ENCODE data around the gene PRSS21. TPM values are rescaled to one million over a fixed set of nuclear protein-coding genes. Genes with fewer than 3 reads are reported as not detected.

Gene PRSS21
- not detected for total RNA-seq
- long read RNA-seq, result 0 reads

DNA sequence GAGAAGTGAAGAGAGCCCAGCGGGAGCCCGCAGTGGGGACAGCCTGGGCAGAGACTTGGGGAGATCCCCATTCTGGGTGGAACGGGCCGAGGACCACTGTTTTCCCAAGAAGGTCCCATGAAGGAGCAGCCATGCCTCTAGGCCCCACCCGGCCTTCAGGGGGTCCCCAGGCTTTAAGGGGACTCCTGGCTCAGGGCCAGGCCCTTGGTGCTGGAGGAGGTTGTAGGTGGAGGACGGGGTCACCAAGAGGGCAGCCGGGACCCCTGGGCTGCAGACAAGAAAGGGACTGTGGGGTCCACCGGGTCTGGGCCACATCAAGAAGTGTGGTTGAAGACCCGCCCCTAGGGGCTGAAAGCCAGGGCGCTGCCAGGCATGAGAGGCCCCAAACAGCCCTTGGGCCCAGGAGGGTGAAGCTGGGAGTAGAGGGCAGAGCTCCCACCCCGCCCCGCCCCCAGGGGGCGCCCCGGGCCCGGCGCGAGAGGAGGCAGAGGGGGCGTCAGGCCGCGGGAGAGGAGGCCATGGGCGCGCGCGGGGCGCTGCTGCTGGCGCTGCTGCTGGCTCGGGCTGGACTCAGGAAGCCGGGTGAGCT is at the start of gene PRSS21:
Gene PRSS21, plus strand, starts transcription at position 487 of the 589 bp plus-strand sequence. Its CDS starts 32 bp downstream, at position 519.
- no peak for ATAC-seq
- intact Hi-C loops (cut with micrococcal nuclease), result no loop called here
- no peak for DNase-seq

GRCh38 chr16:2767891-2768290 is 49.1 kb upstream of the PRSS21 start:
- intact Hi-C loops (cut with micrococcal nuclease), result no loop called here
- ATAC-seq, result no peak
- no peak for DNase-seq

DNA sequence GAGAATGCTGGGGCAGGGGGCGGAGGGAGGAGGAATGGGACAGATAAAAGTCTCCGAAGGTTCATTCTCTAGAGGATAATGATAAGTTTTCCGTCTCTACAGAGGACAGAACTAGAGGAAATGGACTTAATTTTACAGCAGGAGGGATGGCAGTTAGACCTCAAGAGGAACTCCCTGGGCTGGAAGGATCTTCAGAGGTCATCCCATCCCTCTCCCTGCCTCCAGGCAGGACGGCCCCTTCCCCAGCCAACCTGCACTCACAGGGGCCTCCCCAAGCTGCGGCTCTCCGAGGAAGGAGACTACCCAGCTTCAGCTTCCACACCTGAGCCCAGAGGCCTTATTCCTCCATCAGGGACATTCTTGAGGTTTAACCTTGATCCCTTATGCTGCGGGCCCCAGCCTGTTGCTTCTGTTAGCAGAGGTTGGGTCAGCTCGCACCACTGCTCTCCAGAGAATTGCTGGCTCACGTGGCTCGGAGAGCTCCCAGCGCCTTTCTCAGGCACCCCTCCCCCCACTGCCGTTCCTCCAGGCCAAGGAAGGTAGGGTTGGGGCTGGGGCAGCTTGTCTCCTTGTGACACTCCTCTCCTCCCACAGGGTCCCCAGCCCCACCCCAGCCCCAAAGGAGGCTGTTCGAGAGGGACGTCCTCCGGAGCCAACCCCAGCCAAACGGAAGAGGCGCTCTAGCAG is 48.5 kb upstream of the PRSS21 start:
- intact Hi-C loops (cut with micrococcal nuclease), result no loop called here
- DNase-seq (no peak), ATAC-seq (no peak)

DNA sequence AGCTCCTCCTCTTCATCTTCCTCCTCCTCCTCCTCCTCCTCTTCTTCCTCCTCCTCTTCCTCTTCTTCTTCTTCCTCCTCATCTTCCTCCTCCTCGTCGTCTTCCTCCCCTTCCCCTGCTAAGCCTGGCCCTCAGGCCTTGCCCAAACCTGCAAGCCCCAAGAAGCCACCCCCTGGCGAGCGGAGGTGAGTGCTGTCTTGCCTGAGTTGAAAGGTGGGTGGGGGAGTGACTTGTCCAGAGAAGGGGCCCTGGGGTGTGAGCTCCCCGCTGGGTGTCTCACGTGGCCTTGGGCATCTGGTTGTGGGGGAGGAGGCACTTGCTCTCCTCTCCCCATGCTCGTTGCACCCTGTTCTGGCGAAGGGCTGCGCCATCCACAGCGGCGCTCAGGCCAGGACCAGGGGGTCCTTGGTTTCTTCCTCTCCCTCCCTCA is 47.9 kb upstream of the PRSS21 start:
- no peak for ATAC-seq
- intact Hi-C loops (cut with micrococcal nuclease), result no loop called here
- DNase-seq, result no peak

DNA sequence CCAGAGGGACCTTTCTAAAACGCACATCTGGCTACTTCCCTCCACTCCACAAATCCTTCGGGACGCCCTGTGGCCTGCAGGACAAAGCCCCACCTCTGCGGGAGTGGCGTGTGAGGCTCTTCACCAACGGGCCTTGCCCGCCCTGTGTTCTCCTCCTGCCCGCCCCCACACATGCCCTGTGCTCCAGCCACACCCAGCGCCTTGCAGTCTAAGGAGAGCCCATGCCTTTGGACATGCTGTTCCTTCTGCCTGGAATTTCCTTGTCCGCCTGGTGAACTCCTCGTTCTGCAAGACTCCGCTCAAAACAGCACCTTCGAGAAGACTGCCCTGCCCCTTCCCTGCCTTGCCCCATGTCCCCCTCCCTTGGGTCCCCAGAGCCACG is 47.4 kb upstream of the PRSS21 start:
- ATAC-seq, result peak; percentile 15
- intact Hi-C loops (cut with micrococcal nuclease), result no loop called here
- no peak for DNase-seq

GRCh38 chr16:2770057-2770951 is 46.7 kb upstream of the PRSS21 start:
- DNase-seq, result no peak
- ATAC-seq, result no peak
- intact Hi-C loops (cut with micrococcal nuclease), result no loop called here

DNA sequence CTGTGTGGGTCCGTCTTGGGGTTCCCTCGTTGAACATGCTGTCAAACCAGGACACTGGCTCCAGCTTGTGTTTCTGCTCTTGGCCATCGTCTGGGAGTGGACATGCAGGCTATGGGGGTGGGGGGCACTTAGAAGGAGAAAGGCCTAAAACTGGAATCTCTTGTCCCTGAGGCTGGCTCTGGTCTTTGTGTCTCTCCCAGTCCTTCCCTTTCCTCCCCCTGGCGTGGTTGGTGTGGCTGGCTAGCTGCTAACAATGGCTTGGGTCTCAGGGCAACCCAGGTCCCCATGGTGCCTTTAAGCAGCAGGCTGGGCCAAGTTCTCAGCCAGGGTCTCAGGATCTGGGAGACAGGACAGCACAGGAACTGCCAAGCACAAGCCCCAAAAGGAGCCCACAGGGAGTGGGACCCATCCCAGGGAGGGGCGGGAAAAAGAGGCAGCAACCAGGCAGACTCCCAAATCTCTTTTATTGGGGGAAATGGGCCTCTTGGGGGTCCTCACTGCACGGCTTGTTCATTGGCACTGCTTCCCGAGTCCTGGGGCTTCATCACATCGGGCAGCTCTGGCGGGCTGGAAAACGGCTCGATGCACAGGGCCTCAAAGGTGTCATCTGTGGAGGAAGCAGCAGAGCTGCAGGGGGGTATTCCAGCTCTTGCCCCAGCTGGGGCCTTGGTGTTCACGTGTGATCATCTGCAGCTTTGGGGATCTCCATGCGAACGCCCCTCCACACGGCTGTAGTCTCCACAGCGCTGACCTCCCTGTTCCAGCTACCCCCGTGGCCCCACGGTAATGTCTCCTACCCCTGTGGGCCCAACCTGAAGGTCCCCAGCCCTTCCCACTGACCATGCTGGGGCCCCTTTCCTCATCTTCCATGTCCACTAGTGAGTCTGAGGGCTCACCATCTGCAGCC is 45.3 kb upstream of the PRSS21 start:
- ATAC-seq (no peak), DNase-seq (no peak)
- intact Hi-C loops (cut with micrococcal nuclease), result no loop called here

- DNase-seq, result no peak
- intact Hi-C loops (cut with micrococcal nuclease), result no loop called here
- ATAC-seq, result no peak
Observed at GRCh38 chr16:2773188-2773968, 43.7 kb upstream of the PRSS21 start.

DNA sequence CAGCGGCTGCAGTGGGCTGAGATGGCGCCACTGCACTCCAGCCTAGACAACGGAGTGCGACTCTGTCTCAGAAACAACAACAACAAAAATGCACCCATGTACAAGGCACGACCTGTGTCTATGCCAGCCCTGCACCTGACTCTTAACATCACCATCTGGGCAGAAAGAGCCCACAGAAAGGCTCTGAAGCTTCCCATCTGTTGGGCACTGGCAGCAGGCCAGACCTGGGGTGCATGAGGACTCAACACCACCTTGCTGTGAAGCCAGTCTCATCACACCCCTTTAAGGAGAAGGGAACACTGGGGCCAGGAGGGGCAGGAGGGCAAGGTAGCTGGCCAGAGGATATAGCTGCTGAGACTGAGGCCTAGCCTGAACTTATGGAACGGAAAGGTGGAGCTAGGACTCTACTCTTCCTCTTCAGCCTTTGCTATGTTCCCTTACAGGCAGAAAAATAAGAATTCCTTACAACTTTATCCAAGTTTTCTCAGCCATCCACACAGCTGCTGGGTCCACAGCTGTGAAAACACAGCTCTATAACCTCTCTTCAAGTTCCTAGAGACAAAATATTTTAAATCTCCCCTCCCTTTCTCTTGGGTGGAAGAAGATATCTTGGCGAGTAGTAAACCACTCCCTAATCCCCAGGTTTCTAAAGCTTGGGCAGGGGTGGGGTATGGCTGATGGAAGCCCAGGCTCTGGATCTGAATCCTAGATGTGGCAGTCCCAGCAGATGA is 42.7 kb upstream of the PRSS21 start:
- DNase-seq (no peak), ATAC-seq (no peak)
- intact Hi-C loops (cut with micrococcal nuclease), result no loop called here

DNA sequence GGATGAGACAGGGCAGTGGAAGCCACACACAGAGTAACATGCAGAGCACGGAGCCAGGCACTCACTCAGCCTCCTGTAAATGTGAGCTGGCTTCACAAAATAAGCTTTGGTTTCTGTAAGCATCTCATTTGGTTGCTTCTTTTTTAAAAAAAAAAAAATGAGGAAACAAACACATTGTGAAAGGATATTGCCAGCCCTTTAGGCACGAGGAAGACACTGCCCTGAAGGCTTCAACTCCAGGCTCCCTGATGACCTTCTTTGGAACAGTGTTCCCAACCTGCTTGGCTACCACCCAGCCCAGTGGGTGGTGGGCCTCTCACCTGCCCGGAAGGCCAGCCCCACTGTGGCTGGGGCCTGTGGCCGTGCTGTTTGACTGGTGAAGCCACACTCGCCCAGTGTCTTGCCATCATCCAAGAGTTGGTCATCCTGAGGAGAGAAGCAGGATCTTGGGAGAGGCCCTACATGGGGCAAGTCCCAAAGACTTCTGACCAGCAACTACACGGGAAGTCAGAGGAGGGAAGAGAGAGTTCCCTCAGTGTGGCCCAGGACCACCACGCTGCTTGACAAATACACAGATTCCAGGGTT is 41.8 kb upstream of the PRSS21 start:
- no peak for ATAC-seq
- no peak for DNase-seq
- intact Hi-C loops (cut with micrococcal nuclease), result no loop called here

DNA sequence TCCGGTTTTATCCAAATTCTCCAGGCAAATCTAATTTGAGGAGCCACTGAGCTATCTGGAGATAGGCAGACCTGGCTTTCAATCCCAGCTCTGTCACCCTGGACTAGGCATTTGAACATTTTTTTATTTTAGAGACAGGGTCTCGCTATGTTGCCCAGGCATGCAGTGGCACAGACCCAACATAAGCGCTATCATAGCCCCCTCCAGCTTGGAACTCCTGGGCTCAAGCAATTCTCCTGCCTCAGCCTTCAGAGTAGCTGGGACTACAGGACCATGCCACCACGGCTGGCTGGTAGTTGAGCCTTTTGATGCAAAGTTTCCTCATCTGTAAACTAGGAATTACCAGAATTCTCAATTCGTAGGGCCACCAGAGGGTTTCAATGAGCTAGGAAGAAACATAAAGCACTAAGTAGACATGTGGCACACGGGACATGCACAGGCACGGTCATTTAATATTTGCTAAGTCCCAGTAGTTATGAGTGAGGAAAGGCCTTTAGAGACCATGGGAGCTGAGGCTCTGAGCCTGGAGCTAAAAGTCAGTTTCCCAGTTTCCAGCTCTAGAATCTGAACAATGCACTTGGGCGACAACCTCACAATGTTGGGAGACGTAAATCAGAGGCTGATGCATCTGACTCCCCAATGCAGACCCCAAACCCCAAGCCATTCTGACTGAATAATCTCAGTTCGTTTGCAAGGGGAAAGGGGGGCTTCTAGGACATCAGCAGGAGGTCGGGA is 41.1 kb upstream of the PRSS21 start:
- no peak for ATAC-seq
- intact Hi-C loops (cut with micrococcal nuclease), result no loop called here
- DNase-seq, result no peak

GRCh38 chr16:2776500-2777139 is 40.4 kb upstream of the PRSS21 start:
- DNase-seq (peak; percentile 55), ATAC-seq (no peak)
- intact Hi-C loops (cut with micrococcal nuclease), result no loop called here

DNA sequence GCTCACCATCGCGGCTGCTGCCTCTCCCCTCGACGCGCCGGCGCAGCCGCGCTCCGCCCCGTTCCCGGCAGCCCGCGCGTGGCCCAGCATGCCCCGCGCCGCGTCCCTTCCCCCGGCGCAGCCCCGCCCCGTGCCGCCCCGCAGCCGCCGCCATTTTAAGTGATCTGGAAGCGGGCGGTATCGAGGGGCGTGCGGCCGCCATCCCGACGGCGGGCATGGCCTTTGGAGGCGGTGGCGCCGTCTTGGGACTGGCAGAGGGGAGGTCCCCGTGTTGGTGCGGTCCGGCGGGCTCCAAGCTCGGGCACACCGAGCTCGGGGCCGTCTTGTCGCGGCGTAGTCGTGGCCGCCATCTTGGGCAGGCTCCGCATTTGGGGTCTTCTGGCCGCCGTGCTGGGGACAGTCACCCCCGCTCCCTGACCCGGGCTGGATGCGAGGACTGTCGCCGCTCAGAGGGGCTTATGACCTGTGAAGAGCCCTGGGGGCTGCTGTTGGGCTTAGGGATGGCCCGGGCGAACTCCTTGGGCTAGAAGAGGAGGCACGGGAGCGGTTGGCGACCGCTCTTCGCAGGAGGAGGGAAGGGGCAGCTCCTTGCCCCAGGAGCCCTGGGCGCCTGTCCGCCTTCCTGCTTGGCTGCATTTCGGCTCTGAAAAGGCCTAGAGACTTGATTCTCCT is 39.7 kb upstream of the PRSS21 start, which contains the start of gene ELOB:
Gene ELOB, minus strand, starts transcription at position 50 of the 672 bp plus-strand sequence. Its CDS starts 41 bp downstream, at position 9.
- intact Hi-C loops (cut with micrococcal nuclease), result no loop called here
- DNase-seq (peak; percentile 94), ATAC-seq (peak; percentile 95)

DNA sequence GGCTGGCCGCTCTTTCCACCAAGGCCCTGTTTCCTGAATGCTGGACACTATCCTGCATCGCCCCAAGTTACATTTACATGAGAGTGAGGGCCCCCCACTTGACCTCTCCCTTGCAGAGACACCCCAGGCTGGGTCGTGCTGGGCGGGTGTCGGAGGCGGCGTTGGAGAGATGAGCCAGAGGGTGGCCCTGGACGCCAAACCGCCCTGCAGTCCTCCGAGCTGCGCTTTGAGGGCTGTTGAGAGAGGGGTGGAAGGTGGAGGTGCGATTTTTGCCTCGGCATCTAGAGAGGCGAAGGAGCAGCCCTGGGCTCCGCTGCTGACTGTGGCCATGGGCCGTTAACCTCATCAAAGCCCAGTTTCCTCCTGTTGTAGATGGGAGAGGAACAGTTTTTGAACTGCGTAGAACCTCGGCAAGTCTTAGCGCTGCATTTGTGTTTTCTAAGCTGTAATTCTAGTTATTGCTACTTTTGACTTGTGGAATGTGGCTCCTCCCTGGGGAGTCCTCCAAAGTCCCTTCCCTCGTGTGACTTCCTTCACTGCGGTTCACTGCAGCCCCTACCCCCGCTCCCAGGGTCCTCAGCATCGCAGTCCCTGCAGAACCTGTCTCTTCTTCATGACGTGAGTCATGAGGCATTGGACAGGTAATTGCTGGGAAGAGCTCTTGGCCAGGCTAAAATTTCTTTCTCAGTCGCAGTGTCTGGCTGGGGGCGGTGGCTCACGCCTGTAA is 39.0 kb upstream of the PRSS21 start:
- intact Hi-C loops (cut with micrococcal nuclease), result no loop called here
- peak; percentile 54 for ATAC-seq
- peak; percentile 49 for DNase-seq

GRCh38 chr16:2778630-2778958 is 38.4 kb upstream of the PRSS21 start:
- DNase-seq (no peak), ATAC-seq (no peak)
- intact Hi-C loops (cut with micrococcal nuclease), result no loop called here
